HG03108 (cell line): ENCODE results near the gene TRPC4.

ENCODE experiments used
- ATAC-seq: cut with Tn5 transposase; IDR thresholded peaks from one replicate; pipeline ENCODE4 v1.9.1; 2021; ENCODE audit warnings: moderate library complexity; ENCODE audit not compliant: unreplicated experiment

Gene TRPC4

GRCh38 chr13:37729876-37730275 lies 139.7 kb downstream of the TRPC4 start:
- ATAC-seq: no peak

DNA sequence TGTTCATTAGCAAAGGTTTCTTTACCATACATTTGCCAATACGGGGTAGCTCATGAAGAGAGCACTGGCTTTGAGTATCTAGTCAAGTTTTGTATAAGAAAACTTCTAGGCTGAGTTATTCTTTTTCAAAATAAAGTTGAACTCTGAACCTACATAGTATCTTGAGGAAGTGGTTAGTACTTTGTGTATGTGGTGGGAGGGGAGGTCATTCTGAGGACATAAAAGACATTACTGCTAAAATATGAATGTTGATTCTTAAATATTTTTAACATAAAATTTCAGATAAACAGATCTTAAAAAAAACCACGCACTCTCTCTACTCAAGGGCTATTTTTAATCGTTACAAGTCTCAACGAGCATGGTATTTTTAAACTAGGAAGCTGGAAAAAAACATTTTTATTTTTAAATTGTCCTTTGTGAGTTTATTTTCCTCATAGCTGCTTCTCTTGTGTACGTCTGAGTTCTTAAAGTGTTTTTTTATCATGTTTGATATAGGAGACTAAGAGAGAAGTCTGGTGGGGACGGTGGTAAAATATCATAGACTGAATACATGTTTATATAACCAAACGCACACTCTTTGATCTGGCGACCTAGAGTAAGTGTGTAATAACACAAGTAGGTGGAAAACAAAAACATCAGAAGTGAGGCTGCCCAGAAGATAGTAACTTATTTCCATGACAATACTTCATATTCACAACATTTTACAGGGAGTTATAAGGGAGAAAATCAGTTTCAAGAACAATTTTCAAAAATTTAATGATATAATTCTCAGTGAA lies 153.0 kb downstream of the TRPC4 start:
- ATAC-seq: no peak

DNA sequence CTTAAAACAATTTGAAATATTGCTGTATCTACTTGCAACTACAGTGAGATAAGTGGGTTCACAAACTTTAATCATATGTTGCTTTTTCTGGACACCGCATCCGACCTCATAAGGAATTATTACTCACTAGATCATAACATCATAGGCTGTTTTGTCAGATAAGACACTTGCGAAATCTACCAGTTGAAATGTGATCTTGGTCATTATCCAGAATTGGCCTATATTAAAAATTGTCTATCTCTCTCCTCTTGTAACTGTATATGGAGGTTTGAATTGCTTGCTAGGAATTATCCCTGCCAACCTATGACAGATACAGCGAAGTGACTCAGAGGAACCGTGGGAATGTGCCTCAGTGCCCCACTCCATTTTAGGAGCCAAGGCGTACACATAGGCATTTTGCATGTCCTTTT lies 154.0 kb downstream of the TRPC4 start:
- ATAC-seq: no peak

DNA sequence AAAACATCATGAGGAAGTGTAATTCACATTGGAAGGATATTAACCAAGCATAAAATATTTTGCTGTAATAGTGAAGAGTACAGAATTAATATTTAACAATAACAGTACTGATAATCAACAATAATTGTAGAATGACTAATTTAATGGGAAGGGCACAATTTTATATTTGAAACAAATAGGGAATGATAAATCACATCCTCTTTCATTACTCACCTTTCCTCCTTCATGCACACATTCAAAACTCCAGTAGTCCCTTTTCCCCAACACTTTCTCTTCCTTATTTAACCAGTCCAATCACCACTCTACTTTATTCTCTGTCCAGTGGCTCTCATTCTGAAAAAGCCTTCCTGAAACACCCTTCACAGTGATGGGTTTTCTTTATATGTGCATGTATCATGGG lies 160.3 kb downstream of the TRPC4 start:
- ATAC-seq: no peak

DNA sequence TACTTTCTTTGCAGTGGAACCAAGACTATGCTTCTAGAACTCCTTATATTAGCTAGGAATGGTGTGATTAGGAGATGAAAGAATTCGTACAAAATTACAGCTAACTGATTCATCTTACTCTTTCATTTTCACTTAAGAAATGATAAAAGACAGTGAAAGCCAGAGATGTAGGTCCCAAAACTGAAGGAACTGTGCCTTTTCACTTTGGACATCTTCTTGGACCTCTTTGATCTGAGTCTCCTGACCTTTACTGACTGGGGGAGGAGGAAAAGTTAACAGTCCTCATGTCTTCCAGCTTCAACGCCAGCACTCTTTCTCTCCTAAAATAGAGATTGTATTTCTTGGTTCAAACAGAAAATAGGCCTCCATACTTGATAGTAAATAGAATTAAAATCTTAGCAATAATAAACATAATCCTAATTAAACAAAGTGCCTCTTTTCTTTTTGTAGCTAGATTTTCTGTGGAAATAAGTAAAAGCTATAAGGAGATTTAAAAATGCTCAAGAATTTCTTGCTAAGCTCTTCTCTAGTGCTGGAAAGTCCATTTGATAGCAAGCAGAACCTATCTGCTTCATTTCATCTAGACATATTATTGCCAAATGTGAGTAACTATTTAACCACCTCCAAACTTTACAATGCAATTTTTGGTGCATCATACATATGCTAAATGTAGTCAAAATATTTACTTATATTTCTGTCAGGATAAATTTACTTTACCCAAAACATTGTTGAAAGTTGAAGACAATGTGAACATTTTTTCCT lies 161.7 kb downstream of the TRPC4 start:
- no peak for ATAC-seq

GRCh38 chr13:37706041-37706440 lies 163.5 kb downstream of the TRPC4 start:
- no peak for ATAC-seq

DNA sequence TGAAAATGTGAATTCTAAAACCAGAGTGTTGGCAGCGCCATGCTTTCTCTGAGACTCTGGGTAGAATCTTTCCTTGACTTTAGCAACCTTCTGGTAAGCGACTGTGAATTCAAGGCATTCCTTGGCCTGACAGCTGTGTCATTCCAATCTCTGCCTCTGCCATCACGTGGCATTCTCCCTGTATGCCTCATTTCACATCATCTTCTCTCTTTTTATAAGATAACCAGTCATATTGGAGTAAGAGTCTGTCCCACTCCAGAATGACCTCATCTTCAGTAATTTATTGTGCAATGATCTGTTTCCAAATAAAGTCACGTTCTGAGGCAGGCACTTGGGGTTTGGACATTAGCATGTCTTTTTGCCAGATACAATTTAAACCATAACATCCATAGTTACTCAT lies 167.6 kb downstream of the TRPC4 start:
- ATAC-seq: no peak

- ATAC-seq: no peak
Observed at GRCh38 chr13:37701306-37701705, 168.3 kb downstream of the TRPC4 start.

DNA sequence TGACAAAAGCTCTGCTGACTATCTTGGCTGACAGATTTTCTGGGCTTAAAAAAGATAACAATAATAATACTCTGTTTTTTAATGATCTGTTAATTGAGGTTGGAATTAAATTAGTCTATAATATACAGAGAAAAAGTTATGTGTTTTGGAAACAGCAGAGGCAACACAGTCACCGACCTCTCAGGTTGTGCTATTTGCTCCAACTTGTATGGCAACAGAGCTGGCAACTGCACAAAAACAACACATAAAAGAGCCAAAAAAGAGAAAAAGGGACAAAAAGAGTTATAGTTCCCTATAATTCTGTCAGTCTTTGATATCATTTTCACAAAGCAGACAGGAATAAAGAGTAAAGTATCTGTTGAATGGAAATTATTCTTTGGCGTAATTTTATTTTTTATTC lies 168.7 kb downstream of the TRPC4 start:
- no peak for ATAC-seq

- no peak for ATAC-seq
Observed at GRCh38 chr13:37695200-37695599, 174.4 kb downstream of the TRPC4 start.

GRCh38 chr13:37690361-37690760 lies 179.2 kb downstream of the TRPC4 start:
- no peak for ATAC-seq

DNA sequence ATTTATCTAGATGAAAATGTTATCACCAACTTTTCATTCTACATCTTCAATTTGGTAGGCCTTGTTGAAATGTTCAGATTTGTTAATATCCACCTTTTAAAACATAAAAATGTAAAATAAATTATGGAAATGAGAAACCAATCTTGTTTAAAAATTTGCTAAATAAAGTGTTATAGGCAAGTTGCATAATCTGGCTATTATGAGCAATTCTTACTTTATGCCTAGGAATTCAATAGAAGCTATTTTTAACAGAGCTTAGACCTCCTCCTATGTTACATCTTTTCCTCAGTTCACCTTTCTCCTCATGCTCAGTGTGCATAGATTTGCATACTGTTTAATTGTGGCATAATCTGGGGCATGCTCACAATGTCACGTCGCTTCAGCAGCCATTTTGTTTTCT lies 183.1 kb downstream of the TRPC4 start:
- no peak for ATAC-seq

- ATAC-seq: no peak
Observed at GRCh38 chr13:37685206-37685605, 184.4 kb downstream of the TRPC4 start.

- ATAC-seq: no peak
Observed at GRCh38 chr13:37682496-37682895, 187.1 kb downstream of the TRPC4 start.

DNA sequence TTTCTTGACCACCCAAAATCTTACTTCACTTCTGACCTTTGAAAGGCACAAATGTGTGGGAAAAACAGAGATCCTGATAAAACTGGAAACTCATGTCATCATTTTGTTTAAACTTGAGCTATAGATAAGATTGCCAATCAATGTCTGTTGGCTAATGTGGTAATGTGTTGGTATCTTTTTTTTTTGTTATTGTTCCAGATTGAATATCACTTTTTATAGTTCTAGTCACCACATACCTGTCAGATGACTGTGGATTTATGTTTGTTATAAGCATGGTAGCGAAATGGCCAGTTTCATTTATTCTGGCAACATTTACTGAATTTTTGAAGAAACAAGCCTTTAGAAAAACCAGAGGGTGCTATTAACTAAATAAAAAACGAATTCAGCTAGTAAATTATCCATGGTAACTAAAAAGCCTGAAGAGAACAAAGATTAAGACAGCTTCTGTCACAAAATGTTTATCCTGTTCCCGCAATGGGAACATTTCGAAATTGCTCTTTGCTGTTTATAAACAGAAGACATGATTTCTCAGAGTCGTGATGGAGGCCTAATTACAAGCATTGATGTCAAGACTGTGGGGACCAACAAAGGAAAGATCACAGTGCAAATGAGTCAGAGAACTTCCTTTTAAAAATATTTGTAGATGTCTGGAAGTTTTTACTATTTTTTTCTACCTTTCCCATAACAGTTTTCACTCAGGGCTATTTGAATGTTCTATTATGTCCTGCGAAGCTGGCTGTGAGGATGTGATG lies 188.1 kb downstream of the TRPC4 start:
- ATAC-seq: no peak

DNA sequence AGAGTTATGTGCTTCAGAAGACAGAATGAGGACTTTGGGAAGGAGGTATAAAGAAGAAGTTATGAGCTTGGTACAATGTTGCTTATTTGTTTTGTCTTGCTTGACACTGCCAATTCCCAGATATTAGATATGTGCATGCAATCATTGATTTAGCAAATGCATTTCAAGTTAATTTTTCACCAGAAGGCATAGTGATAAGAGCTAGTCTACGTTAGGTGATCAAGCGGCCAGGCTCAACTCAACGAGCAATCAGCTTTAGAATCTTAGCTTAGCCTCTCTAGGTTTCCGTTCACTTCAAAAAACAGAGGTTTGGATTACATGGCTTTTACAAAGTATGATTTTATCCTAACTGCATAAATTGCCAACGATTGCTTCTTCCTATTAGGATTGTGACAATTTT lies 189.4 kb downstream of the TRPC4 start:
- ATAC-seq: no peak

GRCh38 chr13:37679043-37679442 lies 190.5 kb downstream of the TRPC4 start:
- no peak for ATAC-seq

GRCh38 chr13:37669845-37670244 lies 199.7 kb downstream of the TRPC4 start:
- ATAC-seq: no peak

DNA sequence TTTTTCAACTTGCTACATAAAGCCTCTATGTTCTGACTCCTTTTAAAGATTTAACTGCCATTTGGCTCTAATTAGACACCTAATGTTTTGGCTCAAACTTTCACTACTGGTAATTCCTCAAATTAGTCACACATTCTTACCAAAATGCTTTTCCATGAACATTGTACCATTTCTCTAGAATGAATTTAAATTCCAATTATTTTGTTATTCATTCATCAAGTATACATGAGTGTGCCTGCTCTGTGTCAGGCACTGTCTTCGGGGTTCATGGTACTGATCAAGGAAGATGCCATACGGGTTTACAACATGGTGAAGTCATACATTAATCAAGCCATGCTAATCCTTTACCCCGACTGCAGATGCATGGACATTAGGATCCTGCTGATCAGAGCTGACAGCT lies 201.9 kb downstream of the TRPC4 start:
- ATAC-seq: no peak

DNA sequence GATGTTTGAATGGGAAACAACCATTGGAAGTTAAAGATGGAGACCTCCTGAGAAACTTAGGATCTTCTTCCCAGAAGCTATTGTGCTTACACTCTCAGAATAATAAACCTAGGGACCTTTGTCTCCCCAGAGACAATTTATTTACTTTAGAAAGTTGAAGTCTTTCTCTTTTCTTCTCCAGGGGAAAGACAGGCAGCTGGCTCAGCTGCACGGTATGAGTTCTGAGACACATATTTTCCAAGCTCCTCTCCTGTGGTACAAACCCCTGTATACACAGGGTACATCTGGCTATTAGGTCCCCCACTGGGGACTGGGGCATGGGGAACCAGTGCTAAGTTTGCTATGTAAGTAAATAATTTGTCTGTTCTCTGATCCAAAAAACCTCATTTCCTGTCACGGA lies 203.5 kb downstream of the TRPC4 start:
- no peak for ATAC-seq

DNA sequence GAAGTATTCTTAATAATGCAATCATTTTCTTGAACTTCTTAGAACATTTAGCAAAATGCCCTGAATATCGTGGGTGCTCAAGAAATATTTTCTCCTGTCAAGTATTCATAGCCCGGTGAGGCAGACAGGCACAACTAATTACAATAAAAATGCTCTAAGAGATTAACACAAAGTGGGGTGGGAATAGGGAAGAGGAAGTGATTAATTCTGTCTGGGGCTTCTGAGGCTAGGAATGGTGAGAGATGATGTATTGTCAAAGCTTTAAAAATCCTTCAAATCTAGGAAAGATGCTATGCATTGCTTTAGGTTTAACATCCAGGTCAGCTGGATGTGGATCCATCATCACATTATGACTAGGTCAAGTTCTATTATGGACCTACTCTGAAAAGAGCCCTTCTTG lies 204.2 kb downstream of the TRPC4 start:
- no peak for ATAC-seq

DNA sequence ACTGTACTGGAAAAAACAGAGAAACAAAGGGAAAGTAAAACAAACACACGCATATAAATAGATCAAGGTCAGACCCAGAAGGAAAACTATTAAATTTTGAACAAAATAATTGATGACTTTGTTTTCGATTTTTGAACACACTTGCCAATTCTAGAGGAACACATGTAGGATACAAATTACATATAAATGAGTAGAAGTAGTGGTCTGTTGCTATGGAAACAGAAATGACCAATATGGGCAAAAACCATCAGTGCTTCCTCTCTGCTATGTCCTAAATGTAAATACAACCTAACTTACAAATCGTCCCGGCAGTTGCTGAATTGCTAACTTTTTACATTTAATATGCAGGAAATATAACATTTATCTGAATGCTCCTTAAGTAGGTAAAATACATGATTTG lies 205.8 kb downstream of the TRPC4 start:
- ATAC-seq: no peak
